ENCODE measurements around the gene PID1.

Gene PID1

DNA sequence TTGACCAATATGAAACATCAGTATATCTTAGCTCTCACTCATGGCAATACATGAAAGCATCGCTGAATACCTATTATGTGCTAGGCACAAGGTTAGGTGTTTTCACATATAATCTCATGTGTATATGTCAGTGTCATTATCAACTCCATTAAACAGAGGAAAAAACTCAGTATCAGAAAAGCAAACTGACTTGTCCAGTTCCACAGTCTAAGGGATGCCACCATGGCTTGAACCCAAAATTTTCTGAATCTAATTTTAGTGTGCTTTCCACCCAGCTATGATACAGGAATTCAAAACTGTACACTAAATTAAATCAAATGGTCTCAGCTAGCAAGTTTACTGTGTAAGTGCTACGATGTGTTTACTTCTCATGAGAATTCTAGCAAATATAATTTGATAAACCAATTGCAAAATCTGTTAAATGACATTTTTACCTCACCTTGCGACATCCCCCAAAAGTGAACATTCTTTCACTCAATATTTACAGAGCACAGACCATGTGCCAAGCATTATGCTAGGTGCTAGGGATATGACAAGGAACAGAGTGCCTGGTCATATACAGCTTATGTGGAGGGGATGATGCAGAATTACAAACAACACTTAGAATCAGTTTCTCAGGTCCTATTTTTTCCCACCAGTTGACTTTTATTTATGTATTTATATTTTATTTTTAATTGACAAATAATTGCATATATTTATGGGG is 211.6 kb downstream of the PID1 start:
- DNase-seq: no peak

GRCh38 chr2:229057976-229058553 is 213.0 kb downstream of the PID1 start:
- DNase-seq: no peak

GRCh38 chr2:229054311-229054710 is 216.8 kb downstream of the PID1 start:
- DNase-seq: no peak

DNA sequence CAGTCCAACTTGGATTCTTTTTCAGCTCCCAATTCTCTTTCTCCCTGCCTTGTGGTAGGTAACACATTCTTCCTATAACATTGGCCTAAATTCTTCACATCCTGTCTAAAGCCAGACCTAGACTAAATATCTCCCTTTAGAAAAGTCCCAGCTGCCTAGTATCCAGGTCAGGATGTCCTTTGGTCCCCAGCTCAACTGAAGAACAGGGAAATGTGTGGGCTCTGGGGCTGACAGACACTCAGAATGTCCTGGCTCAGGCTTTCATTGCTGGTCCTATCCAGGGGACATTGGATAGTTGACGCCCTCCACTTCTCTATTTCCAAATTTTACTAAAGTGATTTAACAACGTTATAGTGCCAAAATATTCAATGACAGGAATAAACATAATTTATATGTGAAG is 219.3 kb downstream of the PID1 start:
- DNase-seq: no peak

DNA sequence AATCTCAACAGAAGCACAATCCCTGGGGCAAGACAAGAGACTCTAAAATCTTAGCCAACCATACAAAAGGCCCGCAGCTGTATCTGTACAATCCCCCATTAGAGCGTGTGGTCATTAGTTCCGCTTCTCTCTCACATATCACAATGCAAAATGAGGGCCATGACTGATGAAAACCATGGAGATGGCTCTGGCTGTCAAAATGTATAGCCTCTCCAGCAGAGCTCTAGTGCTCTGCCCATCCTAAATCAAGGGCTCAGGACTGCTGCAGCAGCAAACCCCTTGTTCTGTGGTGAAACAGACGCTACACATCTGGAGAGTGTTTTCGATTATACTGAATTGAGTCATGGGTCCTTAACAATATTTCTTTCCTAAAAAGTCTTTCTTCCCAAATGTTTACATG is 221.0 kb downstream of the PID1 start:
- no peak for DNase-seq

- DNase-seq: no peak
Observed at GRCh38 chr2:229048134-229048533, 223.0 kb downstream of the PID1 start.

DNA sequence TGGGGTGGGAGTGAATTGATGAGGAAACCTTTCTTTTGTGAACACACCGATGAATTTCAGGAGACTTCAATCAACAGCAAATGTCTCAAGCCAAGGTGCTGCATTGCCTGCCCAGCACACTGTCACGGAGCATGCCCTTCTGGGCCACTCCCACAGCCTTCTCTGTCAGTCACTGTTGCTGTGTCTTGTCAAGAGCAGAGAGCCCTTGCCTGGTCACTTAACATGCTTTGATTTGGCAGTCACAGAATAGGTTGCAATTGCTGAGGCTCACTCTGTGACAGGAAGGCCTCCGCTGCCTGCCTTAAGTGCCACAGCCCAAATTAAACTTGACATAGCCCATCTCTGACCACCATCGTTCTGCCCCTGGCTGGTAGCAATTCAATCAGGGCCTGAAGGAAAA is 225.4 kb downstream of the PID1 start:
- DNase-seq: no peak

DNA sequence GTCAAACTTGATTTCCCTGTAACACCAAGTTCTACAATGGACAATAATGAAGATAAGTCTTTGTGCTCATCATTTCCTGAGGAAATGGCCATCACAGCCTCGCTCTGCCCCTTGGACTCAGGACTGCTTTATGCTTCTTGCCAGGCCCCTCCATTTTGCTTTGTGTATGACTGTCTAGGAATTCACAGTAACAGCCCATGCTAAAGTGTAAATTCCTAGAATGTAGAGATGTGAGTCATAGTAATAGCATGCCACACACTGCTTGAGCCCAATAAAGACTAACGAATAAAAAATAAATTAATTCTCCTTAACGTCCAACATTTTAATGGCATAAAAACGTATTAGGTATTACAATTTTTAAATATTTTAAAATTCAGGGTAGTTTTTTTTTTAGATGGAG is 226.5 kb downstream of the PID1 start:
- DNase-seq: no peak

GRCh38 chr2:229043681-229044080 is 227.4 kb downstream of the PID1 start:
- no peak for DNase-seq

GRCh38 chr2:229042349-229042748 is 228.7 kb downstream of the PID1 start:
- DNase-seq: no peak

GRCh38 chr2:229041691-229042090 is 229.4 kb downstream of the PID1 start:
- no peak for DNase-seq

DNA sequence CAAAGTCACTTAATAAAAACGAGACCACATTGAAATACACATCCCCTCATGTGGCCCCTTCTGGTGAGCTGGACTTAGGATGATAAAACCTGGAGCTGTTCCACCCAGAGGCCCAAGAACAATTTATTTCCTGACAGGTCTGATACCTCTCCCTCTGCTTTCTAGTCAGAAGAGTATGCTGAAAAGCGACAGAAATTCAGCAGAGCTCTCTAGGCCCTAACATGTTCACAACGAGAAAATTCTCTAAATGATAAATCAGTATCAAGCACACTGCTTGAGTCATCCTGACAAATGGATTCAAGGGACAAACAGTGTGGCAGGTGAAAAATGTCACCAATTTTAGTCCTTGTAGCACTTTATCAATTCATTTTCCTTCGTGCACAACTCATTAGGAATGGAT is 233.5 kb downstream of the PID1 start:
- no peak for DNase-seq

DNA sequence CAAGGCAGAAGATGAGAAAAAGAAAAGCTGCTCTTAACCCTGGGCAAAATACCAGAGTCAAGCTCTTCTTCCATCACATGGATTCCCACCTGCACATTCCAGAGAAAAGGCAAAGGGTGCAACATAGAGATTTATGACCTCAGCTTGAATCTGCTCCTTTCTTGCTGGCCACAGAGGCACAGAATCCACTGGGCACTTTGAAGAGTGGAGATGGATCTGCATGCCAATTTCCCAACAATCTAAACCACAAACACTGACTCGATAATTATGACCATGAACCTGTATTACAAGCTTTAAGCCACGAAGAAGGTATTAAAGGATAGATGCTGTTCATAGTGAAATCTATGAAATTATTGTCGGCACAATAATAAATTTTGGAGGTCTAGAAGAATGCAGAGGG is 237.3 kb downstream of the PID1 start:
- DNase-seq: no peak

GRCh38 chr2:229032608-229033234 is 238.4 kb downstream of the PID1 start:
- no peak for DNase-seq

- DNase-seq: no peak
Observed at GRCh38 chr2:229027353-229028105, 243.6 kb downstream of the PID1 start.

- DNase-seq: no peak
Observed at GRCh38 chr2:229025653-229026052, 245.4 kb downstream of the PID1 start.

GRCh38 chr2:229022652-229023051 is 248.4 kb downstream of the PID1 start:
- DNase-seq: no peak

DNA sequence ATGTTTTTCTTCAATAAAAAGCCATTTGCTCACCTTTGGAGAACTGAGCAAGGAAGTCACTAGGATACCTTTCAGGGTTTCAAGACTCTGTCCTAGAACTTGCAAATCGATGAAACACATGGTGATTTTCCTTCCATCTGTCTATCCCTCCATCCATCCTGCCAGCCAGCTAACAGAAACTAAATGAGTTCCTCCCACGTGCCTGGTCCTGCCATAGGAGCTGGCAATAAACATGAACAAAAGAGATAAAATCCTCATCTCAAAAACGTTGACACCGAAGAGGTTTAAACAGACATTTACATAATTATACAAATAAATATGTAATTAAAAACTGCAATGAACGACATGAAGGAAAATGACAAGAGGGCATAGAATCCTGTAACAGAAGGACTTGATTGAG is 249.0 kb downstream of the PID1 start:
- DNase-seq: no peak

GRCh38 chr2:229009816-229010215 is 261.3 kb downstream of the PID1 start:
- DNase-seq: no peak

DNA sequence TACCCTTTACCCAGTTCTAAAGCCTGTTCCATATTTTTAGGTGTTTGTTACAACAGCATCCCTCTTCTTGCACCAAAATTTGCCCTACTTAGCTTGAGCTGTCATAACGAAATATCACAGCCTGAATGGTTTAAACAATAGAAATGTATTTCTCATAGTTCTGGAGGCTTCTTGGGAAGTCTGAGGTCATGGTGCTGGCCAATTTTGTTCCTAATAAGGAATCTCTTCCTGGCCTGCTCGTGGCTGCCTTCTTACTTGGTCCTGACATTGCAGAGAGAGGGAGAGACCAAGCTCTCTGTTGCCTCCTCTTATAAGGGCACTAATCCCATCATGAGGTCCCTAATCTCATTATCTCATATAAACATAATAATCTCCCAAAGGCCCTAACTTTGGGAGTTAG is 267.8 kb downstream of the PID1 start:
- no peak for DNase-seq

- DNase-seq: no peak
Observed at GRCh38 chr2:229001196-229001595, 269.9 kb downstream of the PID1 start.

DNA sequence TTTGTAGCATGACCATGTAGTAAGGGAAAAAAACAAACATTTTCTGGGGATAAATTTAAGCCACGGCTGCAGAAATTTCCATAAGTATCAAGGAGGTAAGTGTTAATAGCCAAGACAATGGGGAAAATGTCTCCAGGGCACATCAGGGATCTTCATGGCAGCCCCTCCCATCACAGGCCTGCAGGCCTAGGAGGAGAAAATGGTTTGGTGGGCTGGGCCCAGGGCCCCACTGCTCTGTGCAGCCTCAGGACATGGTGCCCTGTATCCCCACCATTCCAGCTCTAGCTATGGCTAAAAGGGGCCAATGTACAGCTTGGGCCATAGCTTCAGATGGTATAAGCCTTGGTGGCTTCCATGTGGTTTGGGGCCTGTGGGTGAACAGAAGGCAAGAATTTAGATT is 271.8 kb downstream of the PID1 start:
- DNase-seq: no peak

- no peak for DNase-seq
Observed at GRCh38 chr2:228988786-228989185, 282.3 kb downstream of the PID1 start.
